Urinary bladder (tissue), 4 donors: Measurements from ENCODE around the gene GNG7. TPM values are rescaled to one million over a fixed set of nuclear protein-coding genes. Genes with fewer than 3 reads are reported as not detected.
"Not testable (repeated sequence)": the region's sequence is repeated elsewhere in the genome, so short reads cannot be mapped to it uniquely, and the experiment has no call there.

ENCODE experiments used
- DNase-seq: peaks from one replicate; pipeline ENCODE4 v3.0.0-alpha.2; 2015; ENCODE audit errors: extremely low spot score
- H3K27ac ChIP-seq: one replicate; pipeline ENCODE4 v1.5.1; 2013; ENCODE audit warnings: low read depth, mild to moderate bottlenecking, moderate library complexity
- H3K36me3 ChIP-seq: one replicate; pipeline ENCODE4 v1.6.1; 2013; ENCODE audit warnings: mild to moderate bottlenecking, moderate library complexity; ENCODE audit not compliant: insufficient read depth
- H3K4me1 ChIP-seq: one replicate; pipeline ENCODE4 v1.6.1; 2013; ENCODE audit warnings: mild to moderate bottlenecking, moderate library complexity; ENCODE audit not compliant: insufficient read depth
- H3K4me3 ChIP-seq: one replicate; pipeline ENCODE4 v1.5.1; 2013; ENCODE audit warnings: low read depth, low read length
- WGBS: extraction: QIAGEN DNeasy Blood & Tissue Kit; methylation state at CpG from one replicate; pipeline ENCODE4 v1.1.7; 2013; 5-methylcytosine and 5-hydroxymethylcytosine counted together
- polyA plus RNA-seq: library from polyadenylated mRNA; stranded (reverse); fragments of 200-250 nt; gene quantifications from one replicate; pipeline ENCODE4 v1.2.3, GENCODE V29; 2013
- total RNA-seq: library from RNA; depleted of rRNA; stranded (reverse); fragments of >200 nt; gene quantifications from one replicate; pipeline ENCODE4 v1.2.3, GENCODE V29; 2014
- donor health status: healthy with polysubstance abuse.
- donor health status: healthy.

The GNG7 gene
- total and polyA plus RNA-seq, 2 donors = 2.8 to 13.9 TPM

DNA sequence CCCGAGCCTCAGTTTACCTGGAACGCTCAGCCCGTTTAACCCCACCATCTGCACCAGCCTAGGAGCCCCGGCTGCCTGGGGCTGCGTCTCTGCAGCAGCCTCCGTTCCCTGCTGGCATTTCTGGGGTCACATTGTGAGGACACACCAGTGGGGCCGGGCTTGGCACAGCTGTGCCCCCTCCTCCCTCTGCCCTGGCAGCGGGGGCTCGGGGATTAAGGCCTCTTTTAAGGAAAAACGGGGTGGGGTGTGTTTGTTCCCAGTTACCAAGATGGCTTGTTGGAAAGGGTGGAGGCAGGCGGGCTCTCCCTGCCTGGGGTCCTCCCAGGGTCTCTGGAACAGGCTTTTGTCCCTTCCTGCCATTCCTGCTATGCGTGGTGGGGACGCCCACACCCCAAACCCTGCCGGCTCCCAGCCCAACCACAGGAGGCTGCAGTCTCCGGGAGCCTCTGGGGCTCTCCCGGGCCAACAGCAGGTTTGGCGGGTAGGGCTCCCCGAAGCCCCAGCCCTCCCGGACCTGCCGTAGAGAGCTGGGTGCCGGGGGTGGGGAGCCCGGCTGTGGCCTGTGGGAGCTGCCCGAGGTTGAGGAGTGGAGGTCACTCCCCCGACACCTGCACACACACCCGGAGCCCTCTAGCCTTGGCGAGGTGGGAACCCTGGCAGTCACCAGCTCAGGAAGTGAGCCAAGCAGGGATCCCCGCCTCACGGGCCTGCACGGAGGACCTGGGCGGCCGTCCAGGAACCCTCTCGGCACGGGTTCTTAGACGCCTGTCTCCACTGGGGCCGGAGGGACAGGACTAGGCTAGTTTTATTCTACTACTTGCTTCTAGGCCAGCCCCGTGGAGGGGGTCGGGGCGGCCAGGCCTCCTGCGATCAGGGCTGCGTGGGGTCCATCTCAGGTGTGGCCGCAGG lies 189.7 kb downstream of the GNG7 start:
- H3K4me1 ChIP-seq = no peaks in the 10 kb centered on the region
- H3K4me3 ChIP-seq = no peak overlapping the region
- H3K27ac ChIP-seq = no peak overlapping the region
- no peaks in the 10 kb centered on the region for H3K36me3 ChIP-seq
- 58% methylated on average over 41 of the region's 41 CpGs for WGBS
- DNase-seq = no peak

DNA sequence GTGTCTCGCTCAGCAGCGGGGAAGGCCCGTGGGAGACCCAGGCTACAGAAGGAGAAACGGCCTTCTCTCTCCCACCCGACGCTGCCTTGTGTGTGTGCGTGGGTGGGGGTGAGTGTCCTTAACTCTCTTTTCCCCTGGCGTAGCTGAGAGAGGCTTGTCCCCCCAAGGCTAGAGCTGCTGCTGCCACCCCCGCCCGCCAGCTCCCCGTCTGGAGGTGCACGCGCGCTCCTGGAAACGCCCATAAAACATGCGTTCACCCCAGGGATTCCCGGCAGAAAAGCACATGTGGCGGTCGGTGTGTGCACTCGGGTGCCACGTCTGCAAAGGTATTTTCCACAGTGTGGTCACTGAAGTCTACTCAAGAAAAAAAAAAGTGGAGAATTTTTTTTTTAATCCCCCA lies 190.5 kb downstream of the GNG7 start:
- Histone ChIP-seq H3K36me3 (no peaks in the 10 kb centered on the region), H3K4me1 (no peaks in the 10 kb centered on the region), H3K27ac (no peak overlapping the region), H3K4me3 (no peak overlapping the region)
- no peak for DNase-seq
- 89% methylated on average over 21 of the region's 21 CpGs for WGBS

DNA sequence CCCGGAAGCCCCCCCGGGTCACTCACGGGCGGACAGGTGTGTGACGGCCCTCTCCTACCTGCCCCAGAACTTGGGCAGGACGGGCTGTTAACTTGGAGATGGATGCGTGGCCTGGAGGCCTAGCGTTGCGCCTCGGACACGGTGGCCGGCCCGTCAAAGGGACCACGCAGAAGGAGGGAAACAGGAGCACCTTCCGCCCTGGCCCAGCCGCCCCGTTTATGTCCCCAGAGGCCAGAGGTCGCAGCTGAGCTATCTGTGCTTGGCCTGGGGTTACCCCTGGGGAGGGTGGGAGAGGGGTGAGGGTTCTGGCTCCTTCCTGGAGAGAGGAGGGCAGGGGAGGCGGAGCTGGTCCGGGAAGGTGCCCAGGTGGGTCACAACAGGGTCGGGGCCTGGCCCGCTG lies 190.9 kb downstream of the GNG7 start:
- whole genome bisulfite sequencing = 86% methylated on average over 22 of the region's 22 CpGs
- Histone ChIP-seq H3K27ac (no peak overlapping the region), H3K36me3 (no peaks in the 10 kb centered on the region), H3K4me3 (no peak overlapping the region), H3K4me1 (no peaks in the 10 kb centered on the region)
- no peak for DNase-seq

DNA sequence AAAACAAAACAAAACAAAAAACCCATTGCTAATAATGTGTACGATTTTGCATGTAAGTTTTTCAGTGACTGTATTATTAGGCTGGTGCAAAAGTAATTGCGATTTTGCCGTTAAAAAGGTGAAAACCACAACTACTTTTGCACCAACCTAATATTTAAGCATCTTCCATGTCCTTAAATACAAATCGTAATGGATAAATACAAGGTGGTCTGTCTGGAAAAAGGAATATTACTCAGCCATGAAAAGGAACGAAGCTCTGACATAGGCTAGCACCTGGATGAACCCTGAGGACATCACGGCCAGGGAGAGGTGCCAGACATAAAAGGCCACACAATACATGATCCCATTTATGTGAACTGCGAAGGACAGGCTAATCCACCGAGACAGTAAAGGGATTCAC lies 193.4 kb downstream of the GNG7 start:
- 94% methylated on average over 8 of the region's 8 CpGs for WGBS
- Histone ChIP-seq H3K36me3 (no peaks in the 10 kb centered on the region), H3K4me1 (no peaks in the 10 kb centered on the region), H3K27ac (no peak overlapping the region), H3K4me3 (no peak overlapping the region)
- no peak for DNase-seq

DNA sequence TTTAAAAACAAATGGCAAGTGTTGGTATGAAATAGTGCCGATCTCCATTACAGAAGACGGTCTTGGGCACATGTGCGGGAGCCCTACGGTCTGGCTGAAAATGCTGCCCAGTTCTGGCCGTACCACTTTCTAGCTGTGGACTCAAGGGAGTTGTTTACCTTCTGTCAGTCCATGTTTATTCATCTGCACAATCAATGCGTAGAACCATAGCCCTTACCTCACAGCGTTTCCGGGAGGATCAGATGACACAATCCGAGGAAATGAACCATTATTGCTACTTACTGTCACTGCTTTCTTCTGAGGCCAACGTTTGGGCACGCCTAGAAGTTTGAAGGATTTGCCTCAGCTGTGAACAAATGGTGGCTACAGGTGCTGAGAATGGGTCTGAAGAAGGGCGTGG lies 195.4 kb downstream of the GNG7 start:
- DNase-seq = no peak
- H3K4me3 ChIP-seq = no peak overlapping the region

DNA sequence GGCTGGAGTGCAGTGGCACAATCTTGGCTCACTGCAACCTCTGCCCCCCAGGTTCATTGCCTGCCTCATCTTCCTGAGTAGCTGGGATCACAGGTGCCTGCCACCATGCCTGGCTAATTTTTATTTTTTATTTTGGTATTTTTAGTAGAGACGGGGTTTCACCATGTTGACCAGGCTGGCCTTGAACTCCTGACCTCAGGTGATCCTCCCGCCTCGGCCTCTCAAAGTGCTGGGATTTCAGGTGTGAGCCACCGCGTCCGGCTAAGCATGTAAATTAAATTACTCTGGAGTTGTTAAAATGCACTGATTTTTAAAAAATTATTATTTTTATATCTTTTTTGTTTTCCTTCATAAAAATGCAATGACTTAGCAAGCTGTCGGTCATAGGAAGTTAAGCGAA lies 195.8 kb downstream of the GNG7 start:
- not testable (repeated sequence) for H3K4me1 ChIP-seq, DNase-seq, H3K4me3 ChIP-seq, H3K36me3 ChIP-seq, H3K27ac ChIP-seq
- 78% methylated on average over 8 of the region's 8 CpGs for WGBS

More for the DNA sequence above, 195.4 kb downstream of the GNG7 start:
- Histone ChIP-seq H3K36me3 (no peaks in the 10 kb centered on the region), H3K27ac (no peak overlapping the region), H3K4me1 (no peaks in the 10 kb centered on the region)
- 24% methylated on average over 12 of the region's 12 CpGs for WGBS

DNA sequence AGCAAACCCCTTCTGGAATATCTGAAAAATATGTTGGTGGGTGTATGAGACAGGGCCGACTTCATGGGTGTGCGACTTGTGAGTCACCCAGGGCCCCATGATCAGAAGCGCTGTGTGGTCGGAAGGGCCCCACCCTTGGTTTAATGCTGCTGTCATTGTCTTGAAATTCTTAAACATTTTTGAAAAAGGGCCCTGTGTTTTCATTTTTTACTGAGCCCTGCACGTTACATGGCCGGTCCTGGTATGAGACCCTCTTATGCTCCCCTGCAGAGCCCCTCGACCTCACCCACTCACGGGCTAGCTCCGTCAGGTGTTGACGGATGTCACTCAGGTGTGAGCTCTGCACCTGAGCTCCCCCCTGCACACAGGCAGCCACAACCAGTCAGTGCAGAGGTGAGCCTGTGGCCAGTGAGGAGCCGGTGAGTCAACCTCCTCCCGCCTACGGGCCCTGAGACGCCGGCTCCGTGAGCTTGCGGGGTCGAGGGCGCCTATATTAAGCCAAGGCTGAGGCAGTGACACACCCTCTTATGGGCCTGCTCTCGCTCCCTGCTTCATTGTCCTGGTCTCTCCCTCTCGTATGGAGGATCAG lies 198.9 kb downstream of the GNG7 start:
- no peaks in the 10 kb centered on the region for H3K4me1 ChIP-seq
- H3K36me3 ChIP-seq = no peaks in the 10 kb centered on the region
- no peak overlapping the region for H3K4me3 ChIP-seq
- WGBS = 49% methylated on average over 21 of the region's 21 CpGs
- DNase-seq = no peak
- no peak overlapping the region for H3K27ac ChIP-seq

DNA sequence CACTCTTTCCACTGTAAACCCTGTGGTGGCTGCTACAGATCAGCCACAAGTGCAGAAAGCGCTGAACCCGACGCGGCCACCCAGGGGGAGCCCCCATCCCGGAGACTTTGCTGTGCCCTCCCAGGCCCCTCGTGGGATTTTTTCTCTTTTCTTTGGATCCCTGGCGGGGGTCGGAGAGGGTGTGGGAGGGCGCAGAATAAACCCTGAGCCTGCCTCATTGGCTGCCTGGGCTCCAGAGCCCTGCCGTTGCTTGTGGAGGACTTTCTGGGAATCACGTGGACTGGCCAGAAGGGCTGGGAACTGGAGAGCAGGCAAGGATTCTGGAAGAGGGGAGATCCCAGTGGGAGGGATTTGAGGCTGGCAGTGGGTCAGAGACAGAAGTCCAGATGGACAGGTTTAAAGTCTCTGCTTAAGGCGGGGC lies 201.6 kb downstream of the GNG7 start:
- Histone ChIP-seq H3K4me1 (no peaks in the 10 kb centered on the region), H3K4me3 (no peak overlapping the region), H3K36me3 (no peaks in the 10 kb centered on the region), H3K27ac (no peak overlapping the region)
- WGBS = 28% methylated on average over 12 of the region's 12 CpGs
- no peak for DNase-seq

DNA sequence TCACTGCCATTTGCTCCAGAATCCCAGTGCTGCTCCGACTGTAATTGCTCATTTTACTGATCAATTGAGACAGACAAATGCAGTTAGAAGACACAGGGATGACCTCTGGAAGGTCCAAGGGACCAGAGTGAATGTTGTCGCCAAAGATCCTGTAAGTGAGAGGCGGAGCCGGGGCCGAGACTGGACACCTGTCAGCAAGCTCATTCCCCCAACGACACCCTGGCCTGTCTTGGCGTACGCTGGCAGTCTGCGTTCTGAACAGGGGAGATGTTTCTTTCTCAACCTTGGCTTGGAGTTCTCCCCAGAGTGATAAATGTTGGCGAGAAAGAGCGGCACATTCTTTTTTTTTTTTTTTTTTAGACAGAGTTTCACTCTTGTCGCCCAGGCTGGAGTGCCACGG lies 202.3 kb downstream of the GNG7 start:
- Histone ChIP-seq H3K27ac (no peak overlapping the region), H3K4me1 (no peaks in the 10 kb centered on the region), H3K36me3 (no peaks in the 10 kb centered on the region)

DNA sequence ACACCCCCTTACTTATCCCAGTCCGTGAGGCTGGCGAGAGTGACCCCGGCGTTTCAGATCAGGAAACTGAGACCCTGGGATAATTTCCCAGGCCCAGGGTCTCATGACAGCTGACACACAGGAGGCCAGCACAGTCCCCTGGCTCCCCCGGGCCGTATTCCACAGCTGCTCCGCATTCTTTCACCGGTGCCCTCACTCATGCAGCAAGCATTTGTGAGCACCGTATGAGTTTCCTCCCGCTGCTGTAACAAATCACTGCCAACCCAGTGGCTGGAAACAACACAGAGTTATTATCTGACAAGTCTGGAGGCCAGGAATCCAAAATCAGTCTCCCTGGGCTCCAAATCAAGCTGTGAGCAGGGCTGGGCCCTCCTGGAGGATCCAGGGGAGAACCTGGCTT lies 205.3 kb downstream of the GNG7 start:
- Histone ChIP-seq H3K4me1 (no peaks in the 10 kb centered on the region), H3K4me3 (no peak overlapping the region), H3K36me3 (no peaks in the 10 kb centered on the region), H3K27ac (no peak overlapping the region)
- WGBS = 91% methylated on average over 10 of the region's 10 CpGs
- DNase-seq = no peak

More for the DNA sequence above, 202.3 kb downstream of the GNG7 start:
- 82% methylated on average over 13 of the region's 13 CpGs for WGBS
- H3K4me3 ChIP-seq = no peak overlapping the region
- DNase-seq = no peak

DNA sequence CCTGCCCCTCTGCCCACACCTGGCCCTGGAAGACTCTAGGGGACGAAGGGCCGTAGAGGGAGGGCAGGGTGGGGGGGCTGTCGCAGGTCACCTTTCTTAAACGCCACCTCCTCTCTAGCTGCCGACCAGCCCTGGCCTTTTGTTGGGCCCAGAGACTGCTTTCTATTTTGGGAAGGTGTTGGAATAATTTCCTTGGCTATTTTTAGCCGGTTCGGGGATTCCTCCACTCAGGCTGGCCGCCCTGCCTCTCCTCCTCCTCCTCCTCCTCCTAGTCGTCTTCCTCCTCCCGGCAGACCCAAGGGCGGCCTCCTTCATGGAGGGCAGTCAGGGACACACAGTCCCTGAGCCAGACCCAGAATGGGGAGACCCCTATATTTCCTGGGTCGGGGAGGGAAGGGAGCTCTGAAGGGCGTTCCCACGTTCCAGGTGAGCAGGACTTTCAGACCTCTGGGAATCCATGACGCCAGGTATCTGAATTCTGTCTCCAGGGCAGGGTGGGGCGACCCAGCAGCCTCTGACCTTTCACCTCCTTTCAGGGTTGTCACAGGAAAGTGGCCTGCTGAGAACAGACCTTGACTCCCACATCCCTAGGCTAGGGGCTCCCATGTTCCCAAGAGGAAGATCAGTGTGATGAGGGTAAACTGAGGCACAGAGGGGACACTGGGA lies 206.7 kb downstream of the GNG7 start:
- H3K27ac ChIP-seq = no peak overlapping the region
- no peak for DNase-seq
- 17% methylated on average over 16 of the region's 16 CpGs for WGBS
- H3K4me3 ChIP-seq = peak overlapping the region; percentile 49
- H3K4me1 ChIP-seq = no peaks in the 10 kb centered on the region
- H3K36me3 ChIP-seq = no peaks in the 10 kb centered on the region

DNA sequence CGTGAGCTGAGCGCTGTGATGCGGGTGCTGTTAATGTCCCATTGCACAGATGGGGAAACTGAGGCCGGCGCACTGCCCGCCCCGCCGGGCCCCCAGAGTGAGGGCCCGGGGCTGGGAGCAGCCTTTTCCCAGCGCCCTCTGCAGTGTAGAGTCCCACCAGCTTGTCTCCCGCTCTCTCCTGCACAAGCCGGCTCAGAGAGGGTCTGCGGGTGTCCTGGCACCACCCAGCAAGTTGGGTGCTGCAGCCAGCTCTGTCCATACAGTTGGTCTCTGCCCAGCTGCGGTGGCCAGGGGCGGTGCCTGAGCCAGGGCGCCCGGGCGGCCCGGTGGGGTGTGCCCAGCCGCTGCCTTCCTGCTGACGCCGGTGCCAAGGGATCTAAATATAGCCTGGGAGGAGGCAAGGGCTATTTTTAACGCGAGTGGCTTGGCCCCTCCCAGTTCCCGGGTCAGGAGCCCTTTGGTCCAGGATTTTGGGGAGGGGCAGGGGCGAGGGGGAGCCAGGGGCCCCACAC lies 207.3 kb downstream of the GNG7 start:
- Histone ChIP-seq H3K4me1 (no peaks in the 10 kb centered on the region), H3K27ac (peak overlapping the region; percentile 27), H3K36me3 (no peaks in the 10 kb centered on the region), H3K4me3 (peak overlapping the region; percentile 49)
- WGBS = under 1% methylated on average over 26 of the region's 26 CpGs
- no peak for DNase-seq

DNA sequence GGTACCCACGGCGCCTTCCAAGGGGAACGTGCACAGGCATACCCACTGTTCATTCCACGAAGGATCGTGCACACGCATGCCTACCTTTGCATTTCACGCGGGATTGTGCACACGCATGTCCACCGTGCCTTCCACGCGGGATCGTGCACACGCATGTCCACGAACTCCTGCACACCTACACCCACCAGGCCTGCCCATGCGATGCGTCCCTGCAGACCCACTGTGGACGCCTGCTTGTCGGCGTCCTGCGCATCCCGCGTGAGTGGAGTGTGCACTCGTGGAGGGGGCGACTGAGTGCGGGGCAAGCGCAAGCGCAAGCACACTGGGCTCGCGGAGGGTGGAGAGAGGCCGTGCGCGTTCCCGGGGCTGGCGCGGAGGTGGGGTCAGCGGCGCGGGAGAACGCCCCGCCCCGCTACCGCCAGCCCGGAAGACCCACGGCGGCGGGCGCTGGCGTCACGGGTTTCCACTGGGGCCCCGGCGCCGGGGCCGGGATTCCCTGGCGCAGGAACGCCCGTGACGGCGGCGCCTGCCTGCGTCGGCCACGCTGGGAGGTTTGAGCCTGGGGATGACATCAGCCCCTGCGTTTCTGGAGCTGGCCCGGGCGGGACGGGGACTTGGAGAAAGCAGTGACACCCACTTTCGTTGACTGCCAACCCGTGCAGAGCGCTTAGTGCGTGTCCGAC lies 207.9 kb downstream of the GNG7 start:
- no peak for DNase-seq
- no peaks in the 10 kb centered on the region for H3K4me1 ChIP-seq
- WGBS = 6% methylated on average over 72 of the region's 72 CpGs
- peak overlapping the region; percentile 49 for H3K4me3 ChIP-seq
- H3K36me3 ChIP-seq = no peaks in the 10 kb centered on the region
- H3K27ac ChIP-seq = peak overlapping the region; percentile 27
